ENCODE data around the gene IL24. TPM values are rescaled to one million over a fixed set of nuclear protein-coding genes. Genes with fewer than 3 reads are reported as not detected.
"Not testable (repeated sequence)": the region's sequence is repeated elsewhere in the genome, so short reads cannot be mapped to it uniquely, and the experiment has no call there.

The IL24 gene
- total RNA-seq, 1 donor from 2014 or later, result not detected

DNA sequence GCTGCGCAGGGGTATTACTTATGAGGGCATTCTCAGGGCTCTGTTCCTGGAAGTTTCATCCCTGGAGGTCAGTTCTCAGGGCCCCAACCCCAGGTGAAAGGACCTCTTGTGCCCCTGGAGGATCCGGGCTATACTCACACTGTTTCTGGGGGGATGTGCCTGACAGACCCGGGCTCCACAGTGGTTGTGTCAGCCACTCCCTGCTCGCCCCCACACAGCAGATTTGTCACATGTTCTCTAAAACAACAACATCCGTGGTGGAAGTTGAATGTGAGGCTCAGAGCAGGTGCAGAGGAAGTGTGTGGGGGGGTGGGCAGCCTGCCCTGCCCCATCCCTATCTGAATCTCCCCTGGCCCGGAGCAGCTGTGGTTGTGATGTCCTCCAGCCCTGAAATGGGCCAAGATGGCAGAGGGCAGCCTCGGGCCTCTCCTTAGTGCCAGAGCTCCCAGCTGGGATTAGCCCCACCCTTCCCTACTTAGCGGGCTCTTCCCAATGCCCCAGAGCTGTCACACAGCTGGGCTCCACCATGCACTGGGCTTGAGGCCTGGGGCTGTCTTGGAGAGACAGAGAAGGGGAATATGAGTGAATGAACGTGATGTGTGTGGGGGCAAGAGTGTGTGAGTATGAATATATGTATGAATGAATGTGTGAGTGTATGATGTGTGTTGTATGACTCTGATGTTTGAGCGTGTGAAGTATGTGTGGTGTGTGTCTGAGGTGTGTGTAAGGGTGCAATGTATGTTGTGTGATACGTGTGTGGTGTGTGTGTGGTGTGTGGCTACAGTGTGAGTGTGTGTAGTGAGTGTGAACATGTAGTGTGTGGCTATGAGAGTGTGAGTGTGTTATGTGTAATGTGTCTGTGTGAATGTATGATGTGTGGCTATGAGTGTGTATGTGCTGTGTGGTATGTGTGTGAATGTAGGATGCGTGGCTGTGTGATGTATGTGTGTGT lies 26.0 kb downstream of the IL24 start:
- H3K27ac Mint-ChIP-seq (ENCODE audit: unreplicated experiment), result no peak overlapping the region
- no peak for DNase-seq (ENCODE audit: low spot score)
- no peaks in the 10 kb centered on the region for H3K4me1 Mint-ChIP-seq (ENCODE audit: low read depth)
- no peaks in the 10 kb centered on the region for H3K27me3 Mint-ChIP-seq (ENCODE audit: low read depth)
- H3K9me3 Mint-ChIP-seq (ENCODE audit: low read depth), result no peaks in the 10 kb centered on the region
- TF ChIP-seq, protein P1, sequence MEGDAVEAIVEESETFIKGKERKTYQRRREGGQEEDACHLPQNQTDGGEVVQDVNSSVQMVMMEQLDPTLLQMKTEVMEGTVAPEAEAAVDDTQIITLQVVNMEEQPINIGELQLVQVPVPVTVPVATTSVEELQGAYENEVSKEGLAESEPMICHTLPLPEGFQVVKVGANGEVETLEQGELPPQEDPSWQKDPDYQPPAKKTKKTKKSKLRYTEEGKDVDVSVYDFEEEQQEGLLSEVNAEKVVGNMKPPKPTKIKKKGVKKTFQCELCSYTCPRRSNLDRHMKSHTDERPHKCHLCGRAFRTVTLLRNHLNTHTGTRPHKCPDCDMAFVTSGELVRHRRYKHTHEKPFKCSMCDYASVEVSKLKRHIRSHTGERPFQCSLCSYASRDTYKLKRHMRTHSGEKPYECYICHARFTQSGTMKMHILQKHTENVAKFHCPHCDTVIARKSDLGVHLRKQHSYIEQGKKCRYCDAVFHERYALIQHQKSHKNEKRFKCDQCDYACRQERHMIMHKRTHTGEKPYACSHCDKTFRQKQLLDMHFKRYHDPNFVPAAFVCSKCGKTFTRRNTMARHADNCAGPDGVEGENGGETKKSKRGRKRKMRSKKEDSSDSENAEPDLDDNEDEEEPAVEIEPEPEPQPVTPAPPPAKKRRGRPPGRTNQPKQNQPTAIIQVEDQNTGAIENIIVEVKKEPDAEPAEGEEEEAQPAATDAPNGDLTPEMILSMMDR (IDR thresholded peaks at IDR 0.05), result no peak
- H3K36me3 Mint-ChIP-seq (ENCODE audit: low read depth), result no peaks in the 10 kb centered on the region
- no peak overlapping the region for H3K4me3 Mint-ChIP-seq (ENCODE audit: unreplicated experiment)

DNA sequence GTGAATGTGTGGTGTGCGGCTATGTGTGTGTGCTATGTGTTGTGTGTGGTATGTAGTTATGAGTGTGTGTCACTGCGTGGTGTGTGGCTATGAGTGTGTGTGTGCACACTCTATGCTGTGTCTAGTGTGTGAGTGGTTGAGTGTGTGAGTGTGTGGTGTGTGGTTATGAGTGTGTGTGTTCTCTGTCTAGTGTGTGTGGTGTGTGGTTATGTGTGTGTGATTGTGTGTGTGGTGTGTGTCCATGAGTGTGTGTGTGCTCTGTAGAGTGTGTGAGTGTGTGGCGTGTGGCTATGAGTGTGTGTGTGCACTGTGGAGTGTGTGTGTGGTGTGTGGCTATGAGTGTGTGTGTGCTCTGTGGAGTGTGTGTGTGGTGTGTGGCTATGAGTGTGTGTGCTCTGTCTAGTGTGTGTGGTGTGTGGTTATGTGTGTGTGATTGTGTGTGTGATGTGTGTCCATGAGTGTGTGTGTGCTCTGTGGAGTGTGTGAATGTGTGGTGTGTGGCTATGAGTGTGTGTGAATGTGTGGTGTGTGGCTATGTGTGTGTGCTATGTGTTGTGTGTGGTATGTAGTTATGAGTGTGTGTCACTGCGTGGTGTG lies 26.8 kb downstream of the IL24 start:
- not testable (repeated sequence) for H3K27me3 Mint-ChIP-seq (ENCODE audit: low read depth); H3K4me1 Mint-ChIP-seq (ENCODE audit: low read depth); H3K9me3 Mint-ChIP-seq (ENCODE audit: low read depth); DNase-seq (ENCODE audit: low spot score); H3K27ac Mint-ChIP-seq (ENCODE audit: unreplicated experiment); H3K36me3 Mint-ChIP-seq (ENCODE audit: low read depth); H3K4me3 Mint-ChIP-seq (ENCODE audit: unreplicated experiment)

DNA sequence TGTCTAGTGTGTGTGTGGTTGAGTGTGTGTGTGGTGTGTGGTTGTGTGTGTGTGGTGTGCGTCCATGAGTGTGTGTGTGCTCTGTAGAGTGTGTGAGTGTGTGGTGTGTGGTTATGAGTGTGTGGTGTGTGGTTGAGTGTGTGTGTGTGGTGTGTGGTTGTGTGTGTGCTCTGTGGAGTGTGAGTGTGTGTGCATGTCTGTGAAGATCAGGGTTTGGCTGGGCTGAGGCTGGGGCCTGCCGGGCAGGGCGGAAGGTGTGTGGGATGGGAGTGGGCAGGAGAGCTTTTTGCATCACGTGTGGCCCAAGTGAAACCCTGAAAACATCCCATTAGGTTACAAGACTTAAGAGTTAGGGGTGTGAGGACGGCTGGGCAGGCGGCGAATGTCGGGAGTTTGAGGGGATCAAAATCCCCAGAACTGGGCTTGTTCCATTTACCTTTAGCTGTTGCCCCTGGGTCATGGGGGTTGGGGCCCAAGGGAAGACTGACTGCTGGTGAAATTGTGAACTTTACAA lies 27.4 kb downstream of the IL24 start:
- no peaks in the 10 kb centered on the region for H3K27me3 Mint-ChIP-seq (ENCODE audit: low read depth)
- no peak for DNase-seq (ENCODE audit: low spot score)
- TF ChIP-seq, protein P1 (IDR thresholded peaks at IDR 0.05), result no peak
- H3K4me3 Mint-ChIP-seq (ENCODE audit: unreplicated experiment), result no peak overlapping the region
- no peak overlapping the region for H3K27ac Mint-ChIP-seq (ENCODE audit: unreplicated experiment)
- no peaks in the 10 kb centered on the region for H3K4me1 Mint-ChIP-seq (ENCODE audit: low read depth)
- no peaks in the 10 kb centered on the region for H3K36me3 Mint-ChIP-seq (ENCODE audit: low read depth)
- no peaks in the 10 kb centered on the region for H3K9me3 Mint-ChIP-seq (ENCODE audit: low read depth)

DNA sequence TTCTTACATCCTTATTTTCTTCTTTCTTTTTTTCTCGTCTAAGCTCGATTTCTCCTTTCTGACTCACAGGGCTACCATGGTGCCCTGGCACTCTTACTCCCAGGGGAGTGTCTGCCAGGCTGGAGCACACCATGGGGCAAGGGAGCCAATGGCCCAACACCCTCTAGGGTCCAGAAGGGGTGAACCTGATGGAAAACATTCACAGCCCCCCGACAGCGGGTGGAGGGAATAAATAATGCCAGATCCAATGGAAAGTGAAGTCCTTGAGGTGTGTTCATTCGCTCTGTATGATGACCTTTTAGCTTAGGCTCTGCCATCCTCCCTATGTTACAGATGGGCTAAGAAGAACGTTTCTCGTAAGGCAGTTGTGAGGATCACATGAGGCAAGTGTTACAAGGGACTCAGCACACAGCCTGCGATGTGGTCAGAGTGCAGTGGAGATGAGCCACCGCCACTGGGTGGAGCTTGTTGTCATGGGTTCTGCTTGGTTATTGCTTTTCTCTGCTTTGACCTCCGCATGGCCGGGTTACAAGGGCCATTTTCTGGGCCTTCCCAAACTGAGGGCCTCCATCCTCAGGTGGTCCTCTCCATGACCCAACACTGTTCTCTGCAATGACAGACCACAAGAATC lies 28.0 kb downstream of the IL24 start:
- Mint-ChIP-seq H3K4me3 (ENCODE audit: unreplicated experiment) (no peak overlapping the region), H3K27ac (ENCODE audit: unreplicated experiment) (no peak overlapping the region), H3K36me3 (ENCODE audit: low read depth) (no peaks in the 10 kb centered on the region), H3K9me3 (ENCODE audit: low read depth) (no peaks in the 10 kb centered on the region), H3K27me3 (ENCODE audit: low read depth) (no peaks in the 10 kb centered on the region), H3K4me1 (ENCODE audit: low read depth) (no peaks in the 10 kb centered on the region)
- TF ChIP-seq, protein P1 (IDR thresholded peaks at IDR 0.05), result no peak
- no peak for DNase-seq (ENCODE audit: low spot score)

DNA sequence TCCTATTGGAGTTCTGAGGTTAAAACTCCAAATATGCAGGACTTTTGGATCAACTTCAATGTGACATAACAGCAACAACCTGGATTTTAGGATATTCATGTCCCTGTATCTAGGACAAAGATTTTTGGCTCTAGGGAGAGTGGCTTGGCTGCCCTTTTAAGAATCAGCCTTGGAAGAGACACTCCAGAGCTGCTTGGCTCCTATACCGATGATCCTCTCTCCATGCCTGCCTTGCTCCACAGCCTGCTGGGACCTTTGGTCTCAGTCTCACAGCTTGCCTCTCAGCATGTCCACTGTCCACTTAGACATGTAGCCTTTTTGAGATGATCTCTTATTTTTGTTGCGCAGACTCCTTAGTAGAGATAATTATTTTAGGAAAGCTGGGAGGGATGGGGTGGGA lies 29.0 kb downstream of the IL24 start:
- no peak overlapping the region for H3K27ac Mint-ChIP-seq (ENCODE audit: unreplicated experiment)
- no peak overlapping the region for H3K4me3 Mint-ChIP-seq (ENCODE audit: unreplicated experiment)
- H3K9me3 Mint-ChIP-seq (ENCODE audit: low read depth), result no peaks in the 10 kb centered on the region
- no peaks in the 10 kb centered on the region for H3K27me3 Mint-ChIP-seq (ENCODE audit: low read depth)
- no peaks in the 10 kb centered on the region for H3K36me3 Mint-ChIP-seq (ENCODE audit: low read depth)
- no peaks in the 10 kb centered on the region for H3K4me1 Mint-ChIP-seq (ENCODE audit: low read depth)
- TF ChIP-seq, protein P1 (IDR thresholded peaks at IDR 0.05), result no peak
- no peak for DNase-seq (ENCODE audit: low spot score)
